Mesendoderm (in vitro differentiated cells): ENCODE results near the gene UFD1.
"Not testable (repeated sequence)": the region's sequence is repeated elsewhere in the genome, so short reads cannot be mapped to it uniquely, and the experiment has no call there.

ENCODE experiments used
- DNase-seq: peaks from one replicate; pipeline ENCODE4 v3.0.0; 2013
- H2AK5ac ChIP-seq: 2 replicates; pipeline ENCODE4 v1.6.1; 2013; ENCODE audit warnings: low read length, inconsistent platforms
- H2BK120ac ChIP-seq: 2 replicates; pipeline ENCODE4 v1.6.1; 2013; ENCODE audit warnings: low read depth, mild to moderate bottlenecking, low read length, moderate library complexity, mixed read lengths
- H2BK15ac ChIP-seq: replicated peaks from 2 replicates; pipeline ENCODE4 v1.6.1; 2013; ENCODE audit warnings: low read depth, mild to moderate bottlenecking, moderate library complexity
- H2BK5ac ChIP-seq: 2 replicates; pipeline ENCODE4 v1.6.1; 2013; ENCODE audit warnings: low read length, inconsistent platforms
- H3K18ac ChIP-seq: 2 replicates; pipeline ENCODE4 v1.6.1; 2013; ENCODE audit warnings: mild to moderate bottlenecking, low read length, mixed read lengths
- H3K23ac ChIP-seq: one replicate; pipeline ENCODE4 v1.6.1; 2013; ENCODE audit warnings: low read length
- H3K27ac ChIP-seq: 2 replicates; pipeline ENCODE4 v1.5.1; 2013; ENCODE audit warnings: low read depth, mild to moderate bottlenecking, inconsistent platforms, low read length, moderate library complexity
- H3K27me3 ChIP-seq: 2 replicates; pipeline ENCODE4 v1.6.1; 2013; ENCODE audit warnings: low read length, control low read depth, mild to moderate bottlenecking, inconsistent platforms; ENCODE audit not compliant: insufficient read depth, poor library complexity
- H3K36me3 ChIP-seq: 2 replicates; pipeline ENCODE4 v1.6.1; 2013; ENCODE audit warnings: low read length, inconsistent platforms; ENCODE audit not compliant: control insufficient read depth, insufficient read depth
- H3K4ac ChIP-seq: one replicate; pipeline ENCODE4 v1.6.1; 2013; ENCODE audit warnings: low read depth, mild to moderate bottlenecking, low read length, moderate library complexity
- H3K4me1 ChIP-seq: 2 replicates; pipeline ENCODE4 v1.6.1; 2013; ENCODE audit warnings: low read depth, low read length, inconsistent platforms; ENCODE audit not compliant: control insufficient read depth
- H3K4me2 ChIP-seq: 2 replicates; pipeline ENCODE4 v1.6.1; 2013; ENCODE audit warnings: low read length
- H3K4me3 ChIP-seq: 2 replicates; pipeline ENCODE4 v1.5.1; 2013; ENCODE audit warnings: mild to moderate bottlenecking, low read length
- H3K56ac ChIP-seq: one replicate; pipeline ENCODE4 v1.6.1; 2013; ENCODE audit warnings: low read length
- H3K79me1 ChIP-seq: 2 replicates; pipeline ENCODE4 v1.6.1; 2013; ENCODE audit warnings: low read length, inconsistent platforms
- H3K79me2 ChIP-seq: 2 replicates; pipeline ENCODE4 v1.6.1; 2013; ENCODE audit warnings: mild to moderate bottlenecking, low read length; ENCODE audit not compliant: control insufficient read depth, insufficient read depth
- H3K9ac ChIP-seq: 2 replicates; pipeline ENCODE4 v1.6.1; 2013; ENCODE audit warnings: low read length, inconsistent platforms
- H4K5ac ChIP-seq: one replicate; pipeline ENCODE4 v1.6.1; 2013; ENCODE audit warnings: low read length
- H4K8ac ChIP-seq: one replicate; pipeline ENCODE4 v1.6.1; 2013; ENCODE audit warnings: low read depth, mild to moderate bottlenecking, control low read depth, low read length, moderate library complexity
- WGBS: extraction: QIAGEN DNeasy Blood & Tissue Kit; methylation state at CpG from one replicate; pipeline ENCODE4 v1.1.7; 2013; ENCODE audit warnings: low lambda C conversion rate, missing lambda C conversion rate; ENCODE audit not compliant: insufficient coverage; ENCODE audit errors: extremely low coverage; 5-methylcytosine and 5-hydroxymethylcytosine counted together

The UFD1 gene

DNA sequence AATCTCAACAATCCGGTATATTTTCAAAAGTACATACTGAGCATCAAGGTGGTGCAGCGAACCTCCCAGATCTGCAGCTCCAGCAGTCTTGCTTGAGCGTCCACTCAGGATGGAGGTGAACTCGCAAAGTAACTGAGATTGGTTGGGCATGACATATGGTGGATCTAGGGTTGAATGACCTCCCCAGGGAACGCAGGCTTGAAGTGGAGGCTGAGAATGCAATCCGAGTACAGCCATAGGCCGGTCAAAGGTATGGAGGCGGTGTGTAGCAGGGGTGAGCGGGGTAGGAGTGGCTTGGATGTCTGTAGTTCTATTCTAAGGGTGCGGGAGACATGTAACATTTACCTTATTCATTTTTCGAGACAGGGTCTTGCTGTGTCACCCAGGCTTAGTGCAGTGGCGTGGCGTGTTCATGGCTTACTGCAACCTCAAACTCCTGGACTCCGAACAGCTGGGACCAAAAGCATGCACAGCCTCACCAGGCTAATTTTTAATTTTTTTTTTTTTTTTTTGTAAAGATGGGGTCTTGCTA is 30.9 kb downstream of the UFD1 start:
- Histone ChIP-seq H3K27me3 (no peaks in the 10 kb centered on the region), H4K5ac (no peak overlapping the region), H3K9ac (peak overlapping the region; percentile 88), H3K23ac (peak overlapping the region; percentile 29), H2AK5ac (no peak overlapping the region), H3K27ac (peak overlapping the region; percentile 29), H3K18ac (no peak overlapping the region), H3K4me1 (peaks cover 2% of the 10 kb centered on the region), H3K4me2 (peak overlapping the region; percentile 83), H4K8ac (no peak overlapping the region), H3K4me3 (peak overlapping the region; percentile 50), H3K36me3 (peaks cover 9% of the 10 kb centered on the region), H2BK120ac (no peak overlapping the region), H3K79me2 (peaks cover 18% of the 10 kb centered on the region), H2BK15ac (no peak overlapping the region), H3K79me1 (peaks cover 18% of the 10 kb centered on the region), H2BK5ac (no peak overlapping the region), H3K56ac (peak overlapping the region; percentile 92), H3K4ac (no peak overlapping the region)
- whole genome bisulfite sequencing = no CpG with 5 or more reads among the region's 14 CpGs
- peak; percentile 82 for DNase-seq

DNA sequence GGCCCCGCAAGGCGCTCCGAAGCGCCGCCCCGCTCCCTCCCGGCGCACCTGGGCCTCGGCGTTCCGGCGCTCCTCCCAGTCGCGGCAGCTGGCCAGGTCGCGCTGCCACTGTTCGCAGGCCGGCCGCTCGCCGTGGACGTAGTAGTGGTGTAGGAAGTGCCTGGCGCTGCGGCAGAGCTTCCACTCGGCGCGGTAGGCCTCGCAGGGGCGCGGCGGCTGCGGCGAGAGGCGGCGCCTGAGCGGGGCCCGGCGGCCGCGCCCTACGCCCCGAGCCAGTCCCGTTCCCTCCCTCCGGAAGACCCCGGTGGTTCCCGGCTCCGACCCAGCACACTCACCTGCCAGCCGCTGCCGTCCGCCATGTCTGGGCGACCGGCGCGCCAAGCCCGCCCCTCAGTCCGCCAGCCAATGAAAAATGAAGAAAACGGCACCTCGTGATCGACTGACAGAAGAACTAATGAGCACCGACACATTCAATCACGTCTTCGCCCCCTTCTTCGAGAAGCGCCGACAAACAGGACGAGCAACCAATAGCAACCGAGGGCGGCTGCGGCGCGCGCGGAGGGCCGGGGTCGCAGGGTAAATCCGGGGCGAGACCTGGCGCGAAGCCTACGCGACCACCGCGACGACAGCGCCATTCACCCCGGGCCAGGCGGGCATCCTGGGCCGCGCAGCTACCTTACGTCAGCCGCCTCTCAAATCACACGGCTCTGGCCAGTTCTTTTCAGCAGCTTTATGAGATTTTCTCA is 31.5 kb downstream of the UFD1 start, which contains the start of gene C22orf39:
C22orf39 (minus strand) TSS at position 382 of the 746 bp plus-strand sequence; CDS start at position 359, 23 bp downstream.
- no CpG with 5 or more reads among the region's 92 CpGs for WGBS
- H3K36me3 ChIP-seq = peaks cover 9% of the 10 kb centered on the region

DNA sequence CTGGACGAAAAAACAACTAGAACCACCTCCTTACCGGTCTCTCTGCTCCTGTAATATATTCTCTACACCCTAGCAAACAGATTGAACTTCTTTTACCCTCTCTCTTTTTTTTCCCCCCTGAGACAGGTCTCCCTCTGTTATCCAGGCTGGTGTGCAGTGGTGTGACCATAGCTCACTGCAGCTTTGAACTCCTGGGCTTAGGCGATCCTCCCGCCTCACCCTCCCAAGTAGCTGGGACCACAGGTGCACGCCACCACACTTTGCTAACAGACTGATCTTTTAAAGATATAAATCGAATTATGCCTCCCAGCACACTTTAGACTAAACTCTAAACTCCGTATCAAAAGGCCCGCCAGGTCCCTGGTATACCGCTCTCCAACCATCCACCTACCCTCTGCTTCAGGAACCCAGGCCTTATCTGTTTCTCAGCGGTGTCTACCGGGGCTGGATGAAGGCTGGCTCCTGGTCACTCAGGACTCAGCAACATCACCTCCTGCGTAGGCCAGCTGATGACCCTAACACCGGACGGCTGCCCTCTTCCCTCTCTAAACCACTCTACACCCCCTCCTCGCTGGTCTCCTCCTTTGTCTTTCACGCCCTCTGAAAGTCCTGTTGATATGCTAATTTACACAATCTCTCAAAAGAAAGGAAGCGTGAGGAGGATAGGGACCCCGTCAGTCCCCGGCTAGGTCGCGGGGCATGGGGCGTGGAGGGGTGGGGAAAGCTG is 32.2 kb downstream of the UFD1 start:
- peak overlapping the region; percentile 89 for H3K4me3 ChIP-seq
- no peak overlapping the region for H3K4ac ChIP-seq
- no peak overlapping the region for H2BK120ac ChIP-seq
- peak; percentile 70 for DNase-seq
- H3K79me2 ChIP-seq = peaks cover 18% of the 10 kb centered on the region
- H3K79me1 ChIP-seq = peaks cover 20% of the 10 kb centered on the region
- no peak overlapping the region for H4K5ac ChIP-seq
- H3K23ac ChIP-seq = no peak overlapping the region
- no CpG with 5 or more reads among the region's 22 CpGs for WGBS
- H2BK15ac ChIP-seq = no peak overlapping the region
- H3K4me1 ChIP-seq = peaks cover 2% of the 10 kb centered on the region
- H3K18ac ChIP-seq = peak overlapping the region; percentile 93
- H3K9ac ChIP-seq = peak overlapping the region; percentile 76
- peak overlapping the region; percentile 98 for H3K56ac ChIP-seq
- H3K27ac ChIP-seq = peak overlapping the region; percentile 94
- peak overlapping the region; percentile 57 for H3K4me2 ChIP-seq
- H2AK5ac ChIP-seq = no peak overlapping the region
- no peak overlapping the region for H4K8ac ChIP-seq
- H3K27me3 ChIP-seq = no peaks in the 10 kb centered on the region
- peaks cover 9% of the 10 kb centered on the region for H3K36me3 ChIP-seq
- H2BK5ac ChIP-seq = no peak overlapping the region

More for the DNA sequence above, 31.5 kb downstream of the UFD1 start, which contains the start of gene C22orf39:
- no peaks in the 10 kb centered on the region for H3K27me3 ChIP-seq
- H3K79me2 ChIP-seq = peaks cover 18% of the 10 kb centered on the region
- H3K23ac ChIP-seq = peak within 1 kb of the TSS; percentile 75
- H2BK120ac ChIP-seq = no peak within 1 kb of the TSS
- H3K18ac ChIP-seq = peak within 1 kb of the TSS; percentile 93
- H3K4me1 ChIP-seq = peaks cover 2% of the 10 kb centered on the region
- DNase-seq = peak; percentile 98
- peaks cover 20% of the 10 kb centered on the region for H3K79me1 ChIP-seq
- H3K9ac ChIP-seq = peak within 1 kb of the TSS; percentile 88
- H2BK15ac ChIP-seq = no peak within 1 kb of the TSS
- no peak within 1 kb of the TSS for H4K5ac ChIP-seq
- H4K8ac ChIP-seq = no peak within 1 kb of the TSS
- H3K4me2 ChIP-seq = peak within 1 kb of the TSS; percentile 83
- H2AK5ac ChIP-seq = no peak within 1 kb of the TSS
- H3K27ac ChIP-seq = peak within 1 kb of the TSS; percentile 94
- peak within 1 kb of the TSS; percentile 17 for H2BK5ac ChIP-seq
- H3K4me3 ChIP-seq = peak within 1 kb of the TSS; percentile 89
- peak within 1 kb of the TSS; percentile 98 for H3K56ac ChIP-seq
- peak within 1 kb of the TSS; percentile 63 for H3K4ac ChIP-seq

DNA sequence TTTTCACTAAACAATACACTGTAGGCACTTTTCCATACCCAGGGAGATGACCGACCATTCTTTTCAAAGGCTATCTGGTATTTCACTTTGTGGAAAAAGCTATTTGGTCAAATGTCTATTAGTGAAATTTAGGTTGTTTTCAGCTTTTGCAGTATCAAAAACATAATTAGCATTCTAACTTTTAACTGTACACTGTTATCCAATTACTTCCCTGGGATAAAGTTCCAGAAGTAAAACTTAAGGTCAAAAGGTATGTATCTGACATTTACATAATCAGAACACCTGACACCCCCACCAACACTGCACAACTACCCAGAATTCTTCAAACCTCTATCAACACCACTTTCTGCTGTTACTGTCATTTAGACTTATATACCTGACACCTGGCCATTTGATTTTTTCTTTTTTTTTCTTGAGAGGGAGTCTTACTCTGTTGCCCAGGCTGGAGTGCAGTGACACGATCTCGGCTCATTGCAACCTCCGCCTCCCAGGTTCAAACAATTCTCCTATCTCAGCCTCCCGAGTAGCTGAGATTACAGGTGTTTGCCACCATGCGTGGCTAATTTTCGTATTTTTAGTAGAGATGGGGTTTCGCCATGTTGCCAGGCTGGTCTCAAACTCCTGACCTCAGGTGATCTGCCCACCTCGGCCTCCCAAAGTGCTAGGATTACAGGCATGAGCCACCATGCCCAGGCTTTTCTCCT is 33.6 kb downstream of the UFD1 start:
- H4K8ac ChIP-seq, H3K9ac ChIP-seq, H3K27me3 ChIP-seq, H3K4me1 ChIP-seq, H2AK5ac ChIP-seq, H3K4me2 ChIP-seq, H3K56ac ChIP-seq, H2BK5ac ChIP-seq, H2BK120ac ChIP-seq, H3K27ac ChIP-seq, H3K4ac ChIP-seq, H3K23ac ChIP-seq, H2BK15ac ChIP-seq, H3K36me3 ChIP-seq, H4K5ac ChIP-seq, H3K4me3 ChIP-seq, DNase-seq, H3K18ac ChIP-seq: not testable (repeated sequence)
- H3K79me1 ChIP-seq = peaks cover 22% of the 10 kb centered on the region
- H3K79me2 ChIP-seq = peaks cover 18% of the 10 kb centered on the region
- whole genome bisulfite sequencing = no CpG with 5 or more reads among the region's 9 CpGs

DNA sequence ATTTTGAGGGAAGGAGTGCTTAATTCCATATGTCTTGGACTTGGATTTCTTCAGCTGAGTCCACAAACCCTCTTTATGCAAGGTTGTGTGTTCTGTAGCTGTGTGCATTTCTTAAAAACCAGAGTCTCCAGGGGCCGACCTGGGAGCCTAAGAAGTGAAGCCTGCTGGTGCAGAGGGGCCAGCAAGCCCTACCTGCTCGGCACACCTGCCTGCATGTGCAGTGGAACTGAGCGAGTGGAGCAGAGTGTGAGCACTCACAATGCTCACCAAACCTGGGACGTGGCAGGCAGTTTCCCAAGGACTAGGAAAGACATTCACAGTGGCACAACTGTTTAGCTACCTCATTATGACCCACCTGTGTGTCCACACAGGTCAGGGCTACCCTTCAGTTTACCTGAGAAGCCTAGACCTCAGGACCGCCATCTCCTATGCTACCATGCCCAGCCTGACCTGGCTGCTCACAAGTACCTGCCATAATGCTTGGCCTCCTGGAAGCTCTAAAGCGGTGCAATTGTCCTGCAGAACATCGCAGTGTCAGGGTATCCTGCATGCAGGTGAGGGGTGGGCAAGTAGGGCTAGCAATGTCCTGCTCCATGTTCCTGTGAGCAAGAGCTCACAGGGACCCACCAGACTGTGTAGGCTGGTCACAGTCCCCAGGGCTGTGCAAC is 35.3 kb downstream of the UFD1 start:
- Histone ChIP-seq H3K9ac (no peak overlapping the region), H3K23ac (no peak overlapping the region), H3K56ac (no peak overlapping the region), H3K4me2 (no peak overlapping the region), H3K4me3 (no peak overlapping the region), H4K8ac (no peak overlapping the region), H3K4ac (no peak overlapping the region), H2BK5ac (no peak overlapping the region), H2BK15ac (no peak overlapping the region), H3K18ac (no peak overlapping the region), H4K5ac (no peak overlapping the region), H2AK5ac (no peak overlapping the region), H3K79me2 (peaks cover 18% of the 10 kb centered on the region), H3K27me3 (no peaks in the 10 kb centered on the region), H3K36me3 (peaks cover 4% of the 10 kb centered on the region), H3K79me1 (peaks cover 25% of the 10 kb centered on the region), H2BK120ac (no peak overlapping the region), H3K27ac (no peak overlapping the region), H3K4me1 (peaks cover 2% of the 10 kb centered on the region)
- no CpG with 5 or more reads among the region's 7 CpGs for WGBS
- DNase-seq = no peak
